ENCODE results near the gene MED10. TPM values are rescaled to one million over a fixed set of nuclear protein-coding genes. Genes with fewer than 3 reads are reported as not detected.
A peak's percentile ranks its signal among the peaks of the same experiment; 100 is the strongest.

The MED10 gene
- total RNA-seq, 1 experiment from 2014 or later = 34.0 TPM

DNA sequence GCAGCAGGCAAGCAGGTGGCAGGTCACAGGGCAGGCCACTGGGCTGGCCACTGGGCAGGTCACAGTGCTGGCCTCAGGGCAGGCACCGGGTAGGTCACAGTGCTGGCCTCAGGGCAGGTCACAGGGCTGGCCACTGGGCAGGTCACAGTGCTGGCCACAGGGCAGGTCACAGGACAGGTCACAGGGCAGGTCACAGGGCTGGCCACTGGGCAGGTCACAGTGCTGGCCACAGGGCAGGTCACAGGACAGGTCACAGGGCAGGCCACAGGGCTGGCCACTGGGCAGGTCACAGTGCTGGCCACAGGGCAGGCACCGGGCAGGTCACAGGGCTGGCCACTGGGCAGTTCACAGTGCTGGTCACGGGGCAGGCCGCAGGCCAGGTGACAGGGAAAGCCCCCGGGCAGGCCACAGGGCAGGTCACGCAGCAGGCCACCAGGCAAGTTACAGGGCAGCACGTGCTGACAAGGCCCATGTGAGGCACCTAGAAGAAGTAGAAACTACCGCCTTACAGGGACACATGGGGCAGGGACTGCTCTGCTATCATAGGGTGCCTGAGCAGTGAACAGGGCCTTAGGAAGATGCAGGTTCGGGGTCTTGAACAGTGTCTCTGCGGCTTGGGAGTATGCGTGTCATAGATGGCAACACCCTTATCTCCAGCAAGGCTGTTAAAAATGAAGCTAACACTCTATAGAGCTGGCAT, 18.6 kb upstream of the MED10 start:
- Histone ChIP-seq H3K4me1 (ENCODE audit: control insufficient read depth, insufficient read depth, low read length) (no peaks in the 10 kb centered on the region), H3K4me3 (ENCODE audit: low read depth in 2 of 2, low read length in 2 of 2) (no peak overlapping the region), H3K27ac (ENCODE audit: low read length) (no peak overlapping the region), H3K9me3 (ENCODE audit: control insufficient read depth, insufficient read depth, low read depth, low read length) (no peaks in the 10 kb centered on the region), H3K36me3 (ENCODE audit: control insufficient read depth, insufficient read depth, low read length) (no peaks in the 10 kb centered on the region), H3K27me3 (ENCODE audit: control insufficient read depth, insufficient read depth, low read length) (peaks cover 22% of the 10 kb centered on the region)
- ChIA-PET POLR2A (no interaction called here), CTCF (no interaction called here)
- intact Hi-C loops (cut with micrococcal nuclease; ENCODE audit: unreplicated experiment) (no loop called here), in situ Hi-C loops (cut with HindIII; ENCODE audit: low pct_unique_long_range_greater_than_20kb, low sequenced_read_pairs) (no loop called here)
- ATAC-seq (0 out of 2 replicates have a peak, but pooled peaks have one; percentile 36), DNase-seq (ENCODE audit: low read depth, low spot score) (no peak)
- TF ChIP-seq SIN3A (IDR thresholded peaks at IDR 0.05; ENCODE audit: borderline replicate concordance, insufficient read depth, low read depth, low read length) = no peak
- no peak for TF ChIP-seq TCF7L2 (IDR thresholded peaks at IDR 0.05; ENCODE audit: low read depth, low read length)
- TF ChIP-seq, protein P1, sequence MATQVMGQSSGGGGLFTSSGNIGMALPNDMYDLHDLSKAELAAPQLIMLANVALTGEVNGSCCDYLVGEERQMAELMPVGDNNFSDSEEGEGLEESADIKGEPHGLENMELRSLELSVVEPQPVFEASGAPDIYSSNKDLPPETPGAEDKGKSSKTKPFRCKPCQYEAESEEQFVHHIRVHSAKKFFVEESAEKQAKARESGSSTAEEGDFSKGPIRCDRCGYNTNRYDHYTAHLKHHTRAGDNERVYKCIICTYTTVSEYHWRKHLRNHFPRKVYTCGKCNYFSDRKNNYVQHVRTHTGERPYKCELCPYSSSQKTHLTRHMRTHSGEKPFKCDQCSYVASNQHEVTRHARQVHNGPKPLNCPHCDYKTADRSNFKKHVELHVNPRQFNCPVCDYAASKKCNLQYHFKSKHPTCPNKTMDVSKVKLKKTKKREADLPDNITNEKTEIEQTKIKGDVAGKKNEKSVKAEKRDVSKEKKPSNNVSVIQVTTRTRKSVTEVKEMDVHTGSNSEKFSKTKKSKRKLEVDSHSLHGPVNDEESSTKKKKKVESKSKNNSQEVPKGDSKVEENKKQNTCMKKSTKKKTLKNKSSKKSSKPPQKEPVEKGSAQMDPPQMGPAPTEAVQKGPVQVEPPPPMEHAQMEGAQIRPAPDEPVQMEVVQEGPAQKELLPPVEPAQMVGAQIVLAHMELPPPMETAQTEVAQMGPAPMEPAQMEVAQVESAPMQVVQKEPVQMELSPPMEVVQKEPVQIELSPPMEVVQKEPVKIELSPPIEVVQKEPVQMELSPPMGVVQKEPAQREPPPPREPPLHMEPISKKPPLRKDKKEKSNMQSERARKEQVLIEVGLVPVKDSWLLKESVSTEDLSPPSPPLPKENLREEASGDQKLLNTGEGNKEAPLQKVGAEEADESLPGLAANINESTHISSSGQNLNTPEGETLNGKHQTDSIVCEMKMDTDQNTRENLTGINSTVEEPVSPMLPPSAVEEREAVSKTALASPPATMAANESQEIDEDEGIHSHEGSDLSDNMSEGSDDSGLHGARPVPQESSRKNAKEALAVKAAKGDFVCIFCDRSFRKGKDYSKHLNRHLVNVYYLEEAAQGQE (IDR thresholded peaks at IDR 0.05; ENCODE audit: insufficient read depth in 1 of 2, low read depth in 2 of 2, low read length in 1 of 2) = no peak
- TF ChIP-seq, protein P2, sequence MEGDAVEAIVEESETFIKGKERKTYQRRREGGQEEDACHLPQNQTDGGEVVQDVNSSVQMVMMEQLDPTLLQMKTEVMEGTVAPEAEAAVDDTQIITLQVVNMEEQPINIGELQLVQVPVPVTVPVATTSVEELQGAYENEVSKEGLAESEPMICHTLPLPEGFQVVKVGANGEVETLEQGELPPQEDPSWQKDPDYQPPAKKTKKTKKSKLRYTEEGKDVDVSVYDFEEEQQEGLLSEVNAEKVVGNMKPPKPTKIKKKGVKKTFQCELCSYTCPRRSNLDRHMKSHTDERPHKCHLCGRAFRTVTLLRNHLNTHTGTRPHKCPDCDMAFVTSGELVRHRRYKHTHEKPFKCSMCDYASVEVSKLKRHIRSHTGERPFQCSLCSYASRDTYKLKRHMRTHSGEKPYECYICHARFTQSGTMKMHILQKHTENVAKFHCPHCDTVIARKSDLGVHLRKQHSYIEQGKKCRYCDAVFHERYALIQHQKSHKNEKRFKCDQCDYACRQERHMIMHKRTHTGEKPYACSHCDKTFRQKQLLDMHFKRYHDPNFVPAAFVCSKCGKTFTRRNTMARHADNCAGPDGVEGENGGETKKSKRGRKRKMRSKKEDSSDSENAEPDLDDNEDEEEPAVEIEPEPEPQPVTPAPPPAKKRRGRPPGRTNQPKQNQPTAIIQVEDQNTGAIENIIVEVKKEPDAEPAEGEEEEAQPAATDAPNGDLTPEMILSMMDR (IDR thresholded peaks at IDR 0.05) = no peak
- TF ChIP-seq POLR2AphosphoS5 (IDR thresholded peaks at IDR 0.05; ENCODE audit: low read depth, low read length) = no peak
- BruUV-seq (replicated peaks) = no TSS peak

DNA sequence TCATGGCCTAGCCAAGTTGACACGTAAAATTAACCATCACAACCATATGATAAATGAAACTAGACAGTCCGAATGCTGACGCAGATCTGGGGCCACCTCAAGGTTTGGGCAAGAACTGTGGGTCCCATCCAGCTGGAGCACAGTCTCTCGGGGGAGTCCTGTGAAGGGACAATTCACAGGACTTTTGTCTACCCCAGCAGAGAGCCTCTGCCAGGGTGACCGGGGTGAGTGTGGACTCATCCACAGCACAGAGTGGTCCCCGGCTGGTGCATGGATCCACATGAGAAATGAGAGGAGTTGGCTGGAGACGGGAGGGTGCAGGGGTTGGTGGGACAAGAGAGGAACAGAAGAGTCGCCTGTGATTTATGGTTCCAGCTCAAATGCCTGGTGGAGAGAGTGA, 17.7 kb upstream of the MED10 start:
- intact Hi-C loops (cut with micrococcal nuclease; ENCODE audit: unreplicated experiment) (no loop called here), in situ Hi-C loops (cut with HindIII; ENCODE audit: low pct_unique_long_range_greater_than_20kb, low sequenced_read_pairs) (no loop called here)
- POLR2A ChIA-PET = no interaction called here
- no peak for DNase-seq (ENCODE audit: low read depth, low spot score)
- Histone ChIP-seq H3K27ac (ENCODE audit: low read length) (no peak overlapping the region), H3K9me3 (ENCODE audit: control insufficient read depth, insufficient read depth, low read depth, low read length) (no peaks in the 10 kb centered on the region), H3K4me1 (ENCODE audit: control insufficient read depth, insufficient read depth, low read length) (no peaks in the 10 kb centered on the region), H3K36me3 (ENCODE audit: control insufficient read depth, insufficient read depth, low read length) (no peaks in the 10 kb centered on the region), H3K27me3 (ENCODE audit: control insufficient read depth, insufficient read depth, low read length) (peaks cover 25% of the 10 kb centered on the region), H3K4me3 (ENCODE audit: low read depth in 2 of 2, low read length in 2 of 2) (no peak overlapping the region)
- TF ChIP-seq, protein P1 (IDR thresholded peaks at IDR 0.05; ENCODE audit: insufficient read depth in 1 of 2, low read depth in 2 of 2, low read length in 1 of 2) = no peak
- TF ChIP-seq SIN3A (IDR thresholded peaks at IDR 0.05; ENCODE audit: borderline replicate concordance, insufficient read depth, low read depth, low read length) = no peak
- no peak for TF ChIP-seq POLR2AphosphoS5 (IDR thresholded peaks at IDR 0.05; ENCODE audit: low read depth, low read length)
- TF ChIP-seq, protein P2 (IDR thresholded peaks at IDR 0.05) = no peak
- no peak for TF ChIP-seq TCF7L2 (IDR thresholded peaks at IDR 0.05; ENCODE audit: low read depth, low read length)
- no peak for ATAC-seq
- no TSS peak for BruUV-seq (replicated peaks)
- CTCF ChIA-PET = no interaction called here
